Liver (tissue), 9 donors: Measurements from ENCODE around the gene EDAR. TPM values are rescaled to one million over a fixed set of nuclear protein-coding genes. Genes with fewer than 3 reads are reported as not detected.

Source experiments
- DNase-seq: peaks from one replicate; pipeline ENCODE4 v3.0.0-alpha.2; 2017; ENCODE audit warnings: low spot score
- H3K27ac ChIP-seq, 2 donors: one replicate each; pipeline ENCODE4 v1.7.0; 2013; ENCODE audit warnings: inconsistent platforms in 2 of 2, low read length in 2 of 2, control low read depth in 1 of 2, low read depth in 1 of 2, mild to moderate bottlenecking in 1 of 2
- H3K27me3 ChIP-seq, 4 donors: one replicate each; pipeline versions ENCODE4 v1.6.1 to v1.7.0; 2013; ENCODE audit warnings: low read length in 3 of 4, inconsistent platforms in 1 of 4, mild to moderate bottlenecking in 1 of 4, moderate library complexity in 1 of 4; ENCODE audit not compliant: control insufficient read depth in 4 of 4, insufficient read depth in 4 of 4
- H3K36me3 ChIP-seq, 4 donors: one replicate each; pipeline versions ENCODE4 v1.6.1 to v1.7.0; 2013; ENCODE audit warnings: low read length in 3 of 4, mild to moderate bottlenecking in 3 of 4, low read depth in 1 of 4, moderate library complexity in 1 of 4; ENCODE audit not compliant: control insufficient read depth in 4 of 4, insufficient read depth in 3 of 4
- H3K4me1 ChIP-seq, 4 donors: one replicate each; pipeline versions ENCODE4 v1.6.1 to v1.7.0; 2013; ENCODE audit warnings: low read length in 3 of 4, mild to moderate bottlenecking in 3 of 4, moderate library complexity in 1 of 4; ENCODE audit not compliant: control insufficient read depth in 4 of 4, insufficient read depth in 4 of 4
- H3K4me3 ChIP-seq, 3 donors: one replicate each; pipeline versions ENCODE4 v1.6.1 to v1.7.0; 2013; ENCODE audit warnings: low read length in 3 of 3, control low read depth in 1 of 3, low read depth in 1 of 3, mild to moderate bottlenecking in 1 of 3
- H3K9ac ChIP-seq, 2 donors: one replicate each; pipeline ENCODE4 v1.7.0; 2013; ENCODE audit warnings: low read length in 2 of 2, mild to moderate bottlenecking in 2 of 2, moderate library complexity in 2 of 2, control low read depth in 1 of 2, low read depth in 1 of 2
- H3K9me3 ChIP-seq, 4 donors: one replicate each; pipeline versions ENCODE4 v1.6.1 to v1.7.0; 2013; ENCODE audit warnings: low read length in 3 of 4; ENCODE audit not compliant: control insufficient read depth in 4 of 4
- EGR1 ChIP-seq, 2 donors: IDR thresholded peaks; 2 replicates each; pipeline ENCODE4 v1.6.1; 2016 to 2018; ENCODE audit warnings: antibody characterized with exemption in 2 of 2, low read depth in 2 of 2
- FOXA1 ChIP-seq: IDR thresholded peaks from 2 replicates; pipeline ENCODE4 v1.6.1; 2016; ENCODE audit warnings: antibody characterized with exemption
- FOXA2 ChIP-seq: IDR thresholded peaks from 2 replicates; pipeline ENCODE4 v1.6.1; 2016; ENCODE audit warnings: antibody characterized with exemption
- GABPA ChIP-seq, 2 donors: IDR thresholded peaks in 1 of 2; conservative IDR thresholded peaks in 1 of 2; 2 replicates each; pipeline ENCODE4 v1.6.1; 2016; ENCODE audit warnings: antibody characterized with exemption in 2 of 2, mild to moderate bottlenecking in 1 of 2, moderate library complexity in 1 of 2
- HNF4G ChIP-seq: IDR thresholded peaks from 2 replicates; pipeline ENCODE4 v1.6.1; 2016; ENCODE audit warnings: antibody characterized with exemption
- NR2F2 ChIP-seq: IDR thresholded peaks from 2 replicates; pipeline ENCODE4 v1.6.1; 2016; ENCODE audit warnings: antibody characterized with exemption
- REST ChIP-seq: IDR thresholded peaks from 2 replicates; pipeline ENCODE4 v1.6.1; 2016; ENCODE audit warnings: antibody characterized with exemption, mild to moderate bottlenecking
- SP1 ChIP-seq: IDR thresholded peaks from 2 replicates; pipeline ENCODE4 v1.6.1; 2018; ENCODE audit warnings: antibody characterized with exemption, mild to moderate bottlenecking
- TAF1 ChIP-seq: conservative IDR thresholded peaks from 2 replicates; pipeline ENCODE4 v1.6.1; 2016; ENCODE audit warnings: antibody characterized with exemption, mild to moderate bottlenecking
- WGBS: extraction: QIAGEN DNeasy Blood & Tissue Kit; methylation state at CpG from one replicate; pipeline ENCODE4 v1.1.7; 2013; 5-methylcytosine and 5-hydroxymethylcytosine counted together
- polyA plus RNA-seq, 2 donors: library from polyadenylated mRNA; stranded (reverse) in 1 of 2; unstranded in 1 of 2; fragments of 200-250 nt in 1 of 2; fragments of >200 nt in 1 of 2; fragmentation: Nextera tagmentation in 1 of 2; extraction: Ambion mirVana in 1 of 2; gene quantifications; one replicate each; pipeline versions ENCODE4 v1.2.1 to v1.2.3, GENCODE V29; 2013 to 2015
- total RNA-seq, 2 donors: library from RNA; depleted of rRNA; stranded (reverse); fragments of >200 nt; gene quantifications; one replicate each; pipeline ENCODE4 v1.2.3, GENCODE V29; 2014
- TF ChIP-seq, protein P1 (sequence below): fragments of 150-350 bp; IDR thresholded peaks from 2 replicates; pipeline ENCODE4 v1.5.1; 2017; ENCODE audit warnings: improper control_type of control experiment, low read depth, low read length; ENCODE audit not compliant: missing input control
- TF ChIP-seq, protein P2 (sequence below): IDR thresholded peaks from 2 replicates; pipeline ENCODE4 v1.6.1; 2016; ENCODE audit warnings: antibody characterized with exemption
- TF ChIP-seq, protein P3 (sequence below): IDR thresholded peaks from 2 replicates; pipeline ENCODE4 v1.6.1; 2016; ENCODE audit warnings: antibody characterized with exemption
- donor health status: healthy.
- donor health status: healthy.
- donor health status: healthy.
- donor health status: healthy.
- donor health status: healthy.

Gene EDAR
- total and polyA plus RNA-seq, 4 donors: 0.09 to 0.50 (median 0.10) TPM

- TF ChIP-seq, protein P1, sequence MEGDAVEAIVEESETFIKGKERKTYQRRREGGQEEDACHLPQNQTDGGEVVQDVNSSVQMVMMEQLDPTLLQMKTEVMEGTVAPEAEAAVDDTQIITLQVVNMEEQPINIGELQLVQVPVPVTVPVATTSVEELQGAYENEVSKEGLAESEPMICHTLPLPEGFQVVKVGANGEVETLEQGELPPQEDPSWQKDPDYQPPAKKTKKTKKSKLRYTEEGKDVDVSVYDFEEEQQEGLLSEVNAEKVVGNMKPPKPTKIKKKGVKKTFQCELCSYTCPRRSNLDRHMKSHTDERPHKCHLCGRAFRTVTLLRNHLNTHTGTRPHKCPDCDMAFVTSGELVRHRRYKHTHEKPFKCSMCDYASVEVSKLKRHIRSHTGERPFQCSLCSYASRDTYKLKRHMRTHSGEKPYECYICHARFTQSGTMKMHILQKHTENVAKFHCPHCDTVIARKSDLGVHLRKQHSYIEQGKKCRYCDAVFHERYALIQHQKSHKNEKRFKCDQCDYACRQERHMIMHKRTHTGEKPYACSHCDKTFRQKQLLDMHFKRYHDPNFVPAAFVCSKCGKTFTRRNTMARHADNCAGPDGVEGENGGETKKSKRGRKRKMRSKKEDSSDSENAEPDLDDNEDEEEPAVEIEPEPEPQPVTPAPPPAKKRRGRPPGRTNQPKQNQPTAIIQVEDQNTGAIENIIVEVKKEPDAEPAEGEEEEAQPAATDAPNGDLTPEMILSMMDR: no peak
- TF ChIP-seq FOXA1: no peak
- TF ChIP-seq, protein P2, sequence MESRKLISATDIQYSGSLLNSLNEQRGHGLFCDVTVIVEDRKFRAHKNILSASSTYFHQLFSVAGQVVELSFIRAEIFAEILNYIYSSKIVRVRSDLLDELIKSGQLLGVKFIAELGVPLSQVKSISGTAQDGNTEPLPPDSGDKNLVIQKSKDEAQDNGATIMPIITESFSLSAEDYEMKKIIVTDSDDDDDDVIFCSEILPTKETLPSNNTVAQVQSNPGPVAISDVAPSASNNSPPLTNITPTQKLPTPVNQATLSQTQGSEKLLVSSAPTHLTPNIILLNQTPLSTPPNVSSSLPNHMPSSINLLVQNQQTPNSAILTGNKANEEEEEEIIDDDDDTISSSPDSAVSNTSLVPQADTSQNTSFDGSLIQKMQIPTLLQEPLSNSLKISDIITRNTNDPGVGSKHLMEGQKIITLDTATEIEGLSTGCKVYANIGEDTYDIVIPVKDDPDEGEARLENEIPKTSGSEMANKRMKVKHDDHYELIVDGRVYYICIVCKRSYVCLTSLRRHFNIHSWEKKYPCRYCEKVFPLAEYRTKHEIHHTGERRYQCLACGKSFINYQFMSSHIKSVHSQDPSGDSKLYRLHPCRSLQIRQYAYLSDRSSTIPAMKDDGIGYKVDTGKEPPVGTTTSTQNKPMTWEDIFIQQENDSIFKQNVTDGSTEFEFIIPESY: no peak
These were observed 77.0 kb downstream of the EDAR start (continued) for GRCh38 chr2:108911807-108912628.

- no peak for TF ChIP-seq GABPA (IDR thresholded peaks at IDR 0.05 in 1 of 2, conservative IDR thresholded peaks at IDR 0.05 in 1 of 2)
- no peak for TF ChIP-seq EGR1 (IDR thresholded peaks at IDR 0.05; ENCODE audit: low read depth in 2 of 2)
- TF ChIP-seq, protein P1: no peak
- TF ChIP-seq SP1: no peak
- no peak for TF ChIP-seq HNF4G
- Histone ChIP-seq H3K27ac (no peak overlapping the region), H3K9me3 (no peaks in the 10 kb centered on the region), H3K36me3 (no peaks in the 10 kb centered on the region), H3K27me3 (no peaks in the 10 kb centered on the region), H3K9ac (no peak overlapping the region), H3K4me1 (peaks cover 0 to 8% (median 5%) of the 10 kb centered on the region in 4 donors), H3K4me3 (no peak overlapping the region)
- peak; percentile 3 for DNase-seq
- 95% methylated on average over 5 of the region's 5 CpGs for WGBS
These were observed 77.6 kb downstream of the EDAR start for GRCh38 chr2:108911401-108911800.

GRCh38 chr2:108910541-108911396 lies 78.3 kb downstream of the EDAR start:
- peak; percentile 21 for DNase-seq
- no peak overlapping the region for H3K9ac ChIP-seq
- no peaks in the 10 kb centered on the region for H3K27me3 ChIP-seq
- H3K36me3 ChIP-seq: no peaks in the 10 kb centered on the region
- no peak overlapping the region for H3K4me3 ChIP-seq
- no peak overlapping the region for H3K27ac ChIP-seq
- peaks cover 0 to 14% (median 11%) of the 10 kb centered on the region in 4 donors for H3K4me1 ChIP-seq
- 90% methylated on average over 20 of the region's 20 CpGs for WGBS
- H3K9me3 ChIP-seq: no peaks in the 10 kb centered on the region
- TF ChIP-seq NR2F2 (no peak), HNF4G (no peak), FOXA1 (no peak), REST (no peak), TAF1 (no peak), FOXA2 (no peak), GABPA (IDR thresholded peaks at IDR 0.05 in 1 of 2, conservative IDR thresholded peaks at IDR 0.05 in 1 of 2) (no peak)
- TF ChIP-seq, protein P1: no peak
- TF ChIP-seq, protein P3, sequence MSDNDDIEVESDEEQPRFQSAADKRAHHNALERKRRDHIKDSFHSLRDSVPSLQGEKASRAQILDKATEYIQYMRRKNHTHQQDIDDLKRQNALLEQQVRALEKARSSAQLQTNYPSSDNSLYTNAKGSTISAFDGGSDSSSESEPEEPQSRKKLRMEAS: no peak
